Erythroblast (primary cell): ENCODE data around the gene APOO.

Source experiments
- GATA1 ChIP-seq: IDR thresholded peaks from 2 replicates; pipeline ENCODE4 v1.6.1; 2011; ENCODE audit warnings: low read depth, mild to moderate bottlenecking, control low read depth, low read length, moderate library complexity
- POLR2A ChIP-seq: IDR thresholded peaks from 2 replicates; pipeline ENCODE4 v1.6.1; 2011; ENCODE audit warnings: mild to moderate bottlenecking, low read length

GRCh38 chrX:23787745-23788118 lies 120.0 kb downstream of the APOO start:
- TF ChIP-seq POLR2A (no peak), GATA1 (no peak)
